Muscle layer of duodenum (tissue), 2 donors: Measurements from ENCODE around the gene LHFPL2.

ENCODE experiments used
- H3K27ac ChIP-seq: one replicate; pipeline ENCODE4 v1.7.0; 2013; ENCODE audit warnings: mild to moderate bottlenecking, low read length
- H3K27me3 ChIP-seq: one replicate; pipeline ENCODE4 v1.7.0; 2013; ENCODE audit warnings: low read depth, mild to moderate bottlenecking, control low read depth, low read length
- H3K36me3 ChIP-seq, 2 donors: one replicate each; pipeline ENCODE4 v1.7.0; 2013; ENCODE audit warnings: low read length in 2 of 2, control low read depth in 1 of 2, mild to moderate bottlenecking in 1 of 2; ENCODE audit not compliant: insufficient read depth in 2 of 2, control insufficient read depth in 1 of 2
- H3K4me1 ChIP-seq, 2 donors: one replicate each; pipeline ENCODE4 v1.7.0; 2013; ENCODE audit warnings: low read length in 2 of 2, mild to moderate bottlenecking in 2 of 2, control low read depth in 1 of 2, moderate library complexity in 1 of 2; ENCODE audit not compliant: insufficient read depth in 2 of 2, control insufficient read depth in 1 of 2
- H3K4me3 ChIP-seq, 2 donors: one replicate each; pipeline ENCODE4 v1.7.0; 2013; ENCODE audit warnings: low read length in 2 of 2, low read depth in 1 of 2, mild to moderate bottlenecking in 1 of 2
- H3K9me3 ChIP-seq, 2 donors: one replicate each; pipeline ENCODE4 v1.7.0; 2013; ENCODE audit warnings: low read length in 2 of 2, control low read depth in 1 of 2, mild to moderate bottlenecking in 1 of 2; ENCODE audit not compliant: control insufficient read depth in 1 of 2
- donor health status: healthy.

Gene LHFPL2

DNA sequence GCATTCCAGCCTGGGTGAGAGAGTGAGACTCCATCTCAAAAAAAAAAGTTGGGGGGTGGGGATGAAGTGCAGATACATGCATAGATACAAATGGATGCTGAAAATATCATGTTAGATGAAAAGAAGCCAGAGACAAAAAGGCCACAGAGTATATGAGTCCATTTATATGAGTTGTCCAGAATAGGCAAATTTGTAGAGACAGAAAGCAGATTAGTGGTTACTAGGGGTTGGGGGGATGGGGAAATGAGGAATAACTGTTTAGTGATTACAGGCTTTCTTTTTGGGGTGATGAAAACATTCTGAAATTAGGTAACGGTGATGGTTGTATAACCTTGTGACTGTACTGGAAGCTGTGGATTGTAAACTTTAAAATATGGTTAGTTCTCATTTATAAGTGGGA, 13.8 kb upstream of the LHFPL2 start:
- Histone ChIP-seq H3K27me3 (no peaks in the 10 kb centered on the region), H3K36me3 (no peaks in the 10 kb centered on the region), H3K27ac (no peak overlapping the region), H3K4me3 (no peak overlapping the region), H3K4me1 (peaks cover 5 to 12% of the 10 kb centered on the region in 2 donors), H3K9me3 (no peaks in the 10 kb centered on the region)

DNA sequence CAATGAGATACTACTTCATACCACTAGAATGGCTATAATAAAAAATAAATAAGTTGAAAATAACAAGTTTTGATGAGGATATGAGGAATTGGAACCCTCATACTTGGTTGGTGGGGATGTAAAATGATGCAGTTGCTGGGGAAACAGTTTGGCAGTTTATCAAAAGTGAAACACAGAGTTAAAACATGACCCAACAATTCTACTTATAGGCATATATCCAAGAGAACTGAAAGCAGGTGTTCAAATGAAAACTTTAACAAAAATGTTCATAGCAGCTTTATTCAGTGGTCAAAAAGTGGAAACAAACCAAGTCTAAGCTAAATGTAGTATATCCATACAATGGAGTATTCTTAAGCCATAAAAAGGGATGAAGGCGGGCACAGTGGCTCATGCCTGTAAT, 13.1 kb upstream of the LHFPL2 start:
- peaks cover 5 to 12% of the 10 kb centered on the region in 2 donors for H3K4me1 ChIP-seq
- no peak overlapping the region for H3K4me3 ChIP-seq
- no peaks in the 10 kb centered on the region for H3K9me3 ChIP-seq
- H3K36me3 ChIP-seq = no peaks in the 10 kb centered on the region
- no peak overlapping the region for H3K27ac ChIP-seq
- H3K27me3 ChIP-seq = no peaks in the 10 kb centered on the region

GRCh38 chr5:78661044-78661443, 12.5 kb upstream of the LHFPL2 start:
- H3K4me3 ChIP-seq = no peak overlapping the region
- H3K36me3 ChIP-seq = no peaks in the 10 kb centered on the region
- H3K27me3 ChIP-seq = no peaks in the 10 kb centered on the region
- peaks cover 5 to 9% of the 10 kb centered on the region in 2 donors for H3K4me1 ChIP-seq
- H3K27ac ChIP-seq = no peak overlapping the region
- no peaks in the 10 kb centered on the region for H3K9me3 ChIP-seq

DNA sequence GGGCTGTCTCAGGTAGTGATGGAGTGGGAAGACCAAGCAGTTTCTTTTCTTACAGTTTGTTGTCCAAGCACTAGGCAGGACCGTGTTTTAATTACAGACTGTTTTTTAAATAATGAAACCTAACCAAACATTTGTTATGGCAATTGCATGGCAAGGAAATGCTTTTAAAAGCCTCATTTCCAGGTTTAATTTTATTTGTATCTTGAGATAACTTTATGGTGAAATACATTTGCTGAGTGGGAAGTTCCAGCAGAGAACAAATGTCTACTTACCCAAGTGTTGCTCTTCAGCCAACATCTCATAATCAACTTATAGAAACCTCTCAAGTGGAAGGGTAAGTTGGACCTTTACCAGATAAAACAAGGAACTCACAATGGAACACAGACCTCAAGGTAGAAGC, 11.8 kb upstream of the LHFPL2 start:
- H3K27ac ChIP-seq = no peak overlapping the region
- H3K27me3 ChIP-seq = no peaks in the 10 kb centered on the region

GRCh38 chr5:78659714-78660113, 11.1 kb upstream of the LHFPL2 start:
- no peaks in the 10 kb centered on the region for H3K9me3 ChIP-seq
- no peak overlapping the region for H3K4me3 ChIP-seq
- H3K27me3 ChIP-seq = no peaks in the 10 kb centered on the region
- H3K27ac ChIP-seq = no peak overlapping the region
- no peaks in the 10 kb centered on the region for H3K36me3 ChIP-seq
- peaks cover 5 to 8% of the 10 kb centered on the region in 2 donors for H3K4me1 ChIP-seq

More for the DNA sequence above, 11.8 kb upstream of the LHFPL2 start:
- peaks cover 5 to 8% of the 10 kb centered on the region in 2 donors for H3K4me1 ChIP-seq
- H3K4me3 ChIP-seq = no peak overlapping the region
- H3K9me3 ChIP-seq = no peaks in the 10 kb centered on the region
- no peaks in the 10 kb centered on the region for H3K36me3 ChIP-seq

DNA sequence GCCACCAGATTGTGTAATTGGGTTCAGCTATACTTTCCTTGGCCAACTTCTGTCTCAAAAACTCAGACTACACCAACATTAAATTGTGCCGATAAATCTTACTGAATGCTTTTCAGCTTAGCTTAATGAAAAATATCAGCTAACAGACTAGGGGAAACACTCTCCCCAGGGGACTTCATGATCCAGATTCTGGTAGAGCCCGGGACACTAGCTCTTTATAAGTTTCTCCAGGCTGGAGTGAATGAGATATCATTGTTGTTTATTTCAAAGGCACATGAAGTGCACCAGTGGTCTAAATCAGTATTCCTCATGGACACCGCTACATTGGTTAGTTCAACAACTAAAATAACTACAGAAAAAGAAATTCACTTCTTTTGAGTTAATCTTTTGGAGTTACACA, 10.5 kb upstream of the LHFPL2 start:
- H3K9me3 ChIP-seq = no peaks in the 10 kb centered on the region
- H3K4me1 ChIP-seq = peaks cover 5 to 8% of the 10 kb centered on the region in 2 donors
- H3K4me3 ChIP-seq = no peak overlapping the region
- no peak overlapping the region for H3K27ac ChIP-seq
- H3K36me3 ChIP-seq = no peaks in the 10 kb centered on the region
- H3K27me3 ChIP-seq = no peaks in the 10 kb centered on the region

DNA sequence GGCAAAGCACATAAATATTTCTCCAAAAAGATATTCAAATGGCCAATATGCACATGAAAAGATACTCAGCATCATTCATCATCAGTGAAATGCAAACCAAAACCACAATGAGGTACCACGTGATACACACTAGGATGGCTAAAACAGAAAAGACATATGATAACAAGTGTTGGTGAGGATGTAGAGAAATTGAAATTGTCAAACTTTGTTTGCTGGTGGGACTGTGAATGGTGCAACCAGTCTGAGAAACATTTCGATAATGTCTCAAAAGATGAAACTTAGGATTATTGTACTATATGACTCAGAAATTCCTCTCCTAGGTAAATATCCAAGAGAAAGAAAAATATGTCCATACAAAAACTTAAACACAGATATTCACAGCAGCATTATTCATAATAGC, 8.6 kb upstream of the LHFPL2 start:
- peaks cover 5 to 8% of the 10 kb centered on the region in 2 donors for H3K4me1 ChIP-seq
- H3K9me3 ChIP-seq = no peaks in the 10 kb centered on the region
- H3K27me3 ChIP-seq = no peaks in the 10 kb centered on the region
- no peak overlapping the region for H3K4me3 ChIP-seq
- no peak overlapping the region for H3K27ac ChIP-seq
- H3K36me3 ChIP-seq = no peaks in the 10 kb centered on the region

GRCh38 chr5:78655746-78656290, 7.2 kb upstream of the LHFPL2 start:
- Histone ChIP-seq H3K27ac (no peak overlapping the region), H3K36me3 (no peaks in the 10 kb centered on the region), H3K4me3 (no peak overlapping the region), H3K9me3 (no peaks in the 10 kb centered on the region), H3K4me1 (peaks cover 5 to 8% of the 10 kb centered on the region in 2 donors), H3K27me3 (no peaks in the 10 kb centered on the region)

GRCh38 chr5:78654386-78654785, 5.8 kb upstream of the LHFPL2 start:
- Histone ChIP-seq H3K9me3 (no peaks in the 10 kb centered on the region), H3K27ac (no peak overlapping the region), H3K27me3 (no peaks in the 10 kb centered on the region), H3K36me3 (no peaks in the 10 kb centered on the region), H3K4me1 (peaks cover 2 to 3% of the 10 kb centered on the region in 2 donors), H3K4me3 (no peak overlapping the region)

DNA sequence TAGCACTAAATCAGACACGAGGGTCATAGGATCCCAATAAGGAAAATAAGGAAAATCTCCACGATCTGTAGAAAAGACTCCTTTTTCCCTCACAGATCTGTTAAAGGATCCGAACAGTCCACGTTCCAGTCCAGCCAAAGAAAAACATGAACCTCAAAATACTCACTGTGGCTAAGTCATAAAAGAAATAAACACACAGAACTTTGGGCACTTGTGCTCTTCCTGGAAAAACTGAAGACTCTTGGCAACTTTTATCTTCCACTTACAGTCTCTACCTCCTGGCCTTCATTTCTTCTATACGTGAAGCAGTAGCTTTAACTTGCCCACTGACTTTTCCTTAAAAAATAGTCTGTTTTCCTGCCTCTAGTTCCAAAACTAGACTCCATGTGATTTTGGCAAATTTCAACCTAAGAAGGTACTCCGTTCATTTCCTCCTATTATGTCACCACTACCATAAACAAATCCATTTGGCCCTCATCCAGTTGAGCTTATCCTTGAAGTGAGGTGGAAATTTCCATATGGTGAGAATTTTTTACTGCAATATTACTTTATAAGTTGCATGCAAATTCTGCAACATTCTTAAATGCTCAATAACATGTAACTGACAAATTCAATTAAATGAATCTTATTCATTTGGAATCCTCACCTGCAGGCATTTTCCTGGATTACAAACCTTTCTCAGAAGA, 5.3 kb upstream of the LHFPL2 start:
- Histone ChIP-seq H3K4me3 (no peak overlapping the region), H3K4me1 (peaks cover 0 to 3% of the 10 kb centered on the region in 2 donors), H3K36me3 (no peaks in the 10 kb centered on the region), H3K27ac (no peak overlapping the region), H3K9me3 (no peaks in the 10 kb centered on the region), H3K27me3 (no peaks in the 10 kb centered on the region)

DNA sequence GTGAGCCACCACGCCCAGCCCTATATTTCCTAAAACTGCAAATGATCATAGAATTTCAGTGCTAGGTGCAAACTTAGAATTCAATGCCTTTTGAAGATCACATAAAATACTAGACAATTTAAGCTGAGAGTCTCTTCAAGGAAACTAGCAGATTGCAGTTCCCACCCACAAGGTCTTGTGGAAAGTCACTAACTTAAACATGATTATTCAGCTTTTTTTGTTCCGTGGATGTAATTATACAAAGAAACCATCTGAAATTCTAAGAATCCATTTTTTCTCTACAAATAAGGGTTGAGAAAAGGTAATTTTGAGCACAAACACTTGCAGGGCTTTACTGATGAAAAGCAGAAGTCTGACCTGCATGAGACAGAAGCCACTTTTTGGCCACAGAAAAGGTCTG, 4.5 kb upstream of the LHFPL2 start:
- Histone ChIP-seq H3K27me3 (no peaks in the 10 kb centered on the region), H3K4me3 (no peak overlapping the region), H3K27ac (no peak overlapping the region), H3K9me3 (no peaks in the 10 kb centered on the region), H3K4me1 (peaks cover 0 to 3% of the 10 kb centered on the region in 2 donors), H3K36me3 (peaks cover 0 to 2% of the 10 kb centered on the region in 2 donors)

GRCh38 chr5:78651468-78651867, 2.9 kb upstream of the LHFPL2 start:
- Histone ChIP-seq H3K4me3 (no peak overlapping the region), H3K36me3 (peaks cover 0 to 5% of the 10 kb centered on the region in 2 donors), H3K4me1 (peaks cover 0 to 9% of the 10 kb centered on the region in 2 donors), H3K27me3 (no peaks in the 10 kb centered on the region), H3K27ac (no peak overlapping the region), H3K9me3 (no peaks in the 10 kb centered on the region)
